DND-41 (cell line): ENCODE measurements around the gene CLCN3.

ENCODE experiments used
- ATAC-seq: fragments of 200-7000 bp; cut with Tn5 transposase; 3 replicates; pipeline ENCODE4 v1.9.1; 2021; ENCODE audit warnings: low read depth; ENCODE audit not compliant: insufficient read depth
- DNase-seq: peaks from one replicate; pipeline ENCODE4 v3.0.0-alpha.2; 2020
- H2AFZ ChIP-seq: 2 replicates; pipeline ENCODE4 v1.6.0; 2012; ENCODE audit warnings: low read depth, low read length
- H3K27ac ChIP-seq: 2 replicates; pipeline ENCODE4 v1.5.1; 2012; ENCODE audit warnings: low read length, inconsistent platforms
- H3K27me3 ChIP-seq: fragments of 200-600 bp; sonication (generic); 2 replicates; pipeline ENCODE4 v1.6.0; 2012; ENCODE audit warnings: low read length, mild to moderate bottlenecking, inconsistent platforms; ENCODE audit not compliant: insufficient read depth, poor library complexity
- H3K36me3 ChIP-seq: 2 replicates; pipeline ENCODE4 v1.5.1; 2012; ENCODE audit warnings: low read length, inconsistent platforms; ENCODE audit not compliant: insufficient read depth
- H3K4me1 ChIP-seq: 2 replicates; pipeline ENCODE4 v1.5.1; 2012; ENCODE audit warnings: mild to moderate bottlenecking, low read length; ENCODE audit not compliant: insufficient read depth
- H3K4me2 ChIP-seq: 2 replicates; pipeline ENCODE4 v1.6.0; 2012; ENCODE audit warnings: mild to moderate bottlenecking, moderate library complexity, low read length, inconsistent platforms; ENCODE audit not compliant: insufficient read depth
- H3K4me3 ChIP-seq, 2 experiments: fragments of 200-600 bp in 1 of 2; shearing (Covaris generic) in 1 of 2; 2 replicates each; pipeline ENCODE4 v1.5.1; 2012 to 2016; ENCODE audit warnings: inconsistent platforms in 2 of 2, low read length in 2 of 2, mild to moderate bottlenecking in 2 of 2, low read depth in 1 of 2, moderate library complexity in 1 of 2
- H3K79me2 ChIP-seq: 2 replicates; pipeline ENCODE4 v1.6.0; 2012; ENCODE audit warnings: low read length, inconsistent platforms; ENCODE audit not compliant: insufficient read depth
- H3K9ac ChIP-seq: 2 replicates; pipeline ENCODE4 v1.6.0; 2012; ENCODE audit warnings: low read depth, mild to moderate bottlenecking, inconsistent platforms, low read length, moderate library complexity
- H3K9me3 ChIP-seq: 2 replicates; pipeline ENCODE4 v1.5.1; 2012; ENCODE audit warnings: low read length, moderate library complexity, mild to moderate bottlenecking, inconsistent platforms; ENCODE audit not compliant: insufficient read depth, severe bottlenecking
- H4K20me1 ChIP-seq: 2 replicates; pipeline ENCODE4 v1.6.0; 2012; ENCODE audit warnings: low read length; ENCODE audit not compliant: insufficient read depth
- EZH2 ChIP-seq: IDR thresholded peaks from 3 replicates; pipeline ENCODE4 v1.6.1; 2012; ENCODE audit warnings: borderline replicate concordance, low read depth, mild to moderate bottlenecking, moderate library complexity, low read length, inconsistent platforms; ENCODE audit not compliant: severe bottlenecking
- TF ChIP-seq, protein P1 (sequence below): IDR thresholded peaks from 2 replicates; pipeline ENCODE4 v1.5.1; 2012; ENCODE audit warnings: borderline replicate concordance, low read length, moderate library complexity, mild to moderate bottlenecking; ENCODE audit not compliant: poor library complexity, severe bottlenecking; ENCODE audit errors: extremely low read depth

Gene CLCN3

DNA sequence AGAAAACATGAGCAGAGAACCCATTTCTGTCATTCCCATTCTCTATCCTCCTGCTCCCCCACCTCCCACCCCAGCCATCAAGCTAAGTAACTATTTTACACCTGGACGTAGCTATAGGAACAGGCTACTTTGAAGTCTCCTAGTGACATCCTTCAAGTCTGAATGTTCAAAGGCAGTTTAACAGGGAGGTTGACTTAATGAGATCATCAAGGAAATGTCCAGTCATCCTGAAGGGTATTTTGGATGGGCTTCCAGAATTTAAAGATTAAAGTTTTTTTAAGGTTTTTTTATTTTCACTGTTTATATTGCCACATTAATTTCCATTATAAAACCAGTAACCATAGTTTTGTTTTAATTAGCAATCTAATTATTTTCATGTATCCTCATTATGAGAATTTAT, 96.3 kb downstream of the CLCN3 start:
- TF ChIP-seq EZH2: no peak
- TF ChIP-seq, protein P1, sequence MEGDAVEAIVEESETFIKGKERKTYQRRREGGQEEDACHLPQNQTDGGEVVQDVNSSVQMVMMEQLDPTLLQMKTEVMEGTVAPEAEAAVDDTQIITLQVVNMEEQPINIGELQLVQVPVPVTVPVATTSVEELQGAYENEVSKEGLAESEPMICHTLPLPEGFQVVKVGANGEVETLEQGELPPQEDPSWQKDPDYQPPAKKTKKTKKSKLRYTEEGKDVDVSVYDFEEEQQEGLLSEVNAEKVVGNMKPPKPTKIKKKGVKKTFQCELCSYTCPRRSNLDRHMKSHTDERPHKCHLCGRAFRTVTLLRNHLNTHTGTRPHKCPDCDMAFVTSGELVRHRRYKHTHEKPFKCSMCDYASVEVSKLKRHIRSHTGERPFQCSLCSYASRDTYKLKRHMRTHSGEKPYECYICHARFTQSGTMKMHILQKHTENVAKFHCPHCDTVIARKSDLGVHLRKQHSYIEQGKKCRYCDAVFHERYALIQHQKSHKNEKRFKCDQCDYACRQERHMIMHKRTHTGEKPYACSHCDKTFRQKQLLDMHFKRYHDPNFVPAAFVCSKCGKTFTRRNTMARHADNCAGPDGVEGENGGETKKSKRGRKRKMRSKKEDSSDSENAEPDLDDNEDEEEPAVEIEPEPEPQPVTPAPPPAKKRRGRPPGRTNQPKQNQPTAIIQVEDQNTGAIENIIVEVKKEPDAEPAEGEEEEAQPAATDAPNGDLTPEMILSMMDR: no peak

DNA sequence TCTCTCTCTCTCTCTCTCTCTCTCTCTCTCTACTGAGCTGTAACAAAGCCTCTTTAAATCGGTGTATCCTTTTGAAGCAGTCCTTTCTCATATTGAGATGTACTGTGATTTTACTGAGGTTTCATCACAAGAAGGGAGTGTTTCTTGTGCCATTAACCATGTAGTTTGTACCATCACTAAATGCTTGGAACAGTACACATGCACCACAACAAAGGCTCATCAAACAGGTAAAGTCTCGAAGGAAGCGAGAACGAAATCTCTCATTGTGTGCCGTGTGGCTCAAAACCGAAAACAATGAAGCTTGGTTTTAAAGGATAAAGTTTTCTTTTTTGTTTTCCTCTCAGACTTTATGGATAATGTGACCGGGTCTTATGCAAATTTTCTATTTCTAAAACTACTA, 100.2 kb downstream of the CLCN3 start:
- no peaks in the 10 kb centered on the region for H3K79me2 ChIP-seq
- H2AFZ ChIP-seq: no peak overlapping the region
- H3K4me2 ChIP-seq: no peak overlapping the region
- no peaks in the 10 kb centered on the region for H3K4me1 ChIP-seq
- H3K27me3 ChIP-seq: no peaks in the 10 kb centered on the region
- H4K20me1 ChIP-seq: no peaks in the 10 kb centered on the region
- H3K4me3 ChIP-seq: no peak overlapping the region
- H3K9ac ChIP-seq: no peak overlapping the region
- no peaks in the 10 kb centered on the region for H3K9me3 ChIP-seq
- ATAC-seq (0 out of 3 replicates have a peak, but pooled peaks have one; percentile 14), DNase-seq (no peak)
- peaks cover 19% of the 10 kb centered on the region for H3K36me3 ChIP-seq
- no peak overlapping the region for H3K27ac ChIP-seq
- TF ChIP-seq, protein P1: no peak
- TF ChIP-seq EZH2: no peak

More for the DNA sequence above, 96.3 kb downstream of the CLCN3 start:
- no peaks in the 10 kb centered on the region for H3K27me3 ChIP-seq
- H3K4me2 ChIP-seq: no peak overlapping the region
- H3K27ac ChIP-seq: no peak overlapping the region
- no peak overlapping the region for H3K4me3 ChIP-seq
- H2AFZ ChIP-seq: no peak overlapping the region
- H3K9ac ChIP-seq: no peak overlapping the region
- no peaks in the 10 kb centered on the region for H4K20me1 ChIP-seq
- DNase-seq (no peak), ATAC-seq (no peak)
- no peaks in the 10 kb centered on the region for H3K79me2 ChIP-seq
- peaks cover 35% of the 10 kb centered on the region for H3K36me3 ChIP-seq
- H3K4me1 ChIP-seq: no peaks in the 10 kb centered on the region
- H3K9me3 ChIP-seq: no peaks in the 10 kb centered on the region

DNA sequence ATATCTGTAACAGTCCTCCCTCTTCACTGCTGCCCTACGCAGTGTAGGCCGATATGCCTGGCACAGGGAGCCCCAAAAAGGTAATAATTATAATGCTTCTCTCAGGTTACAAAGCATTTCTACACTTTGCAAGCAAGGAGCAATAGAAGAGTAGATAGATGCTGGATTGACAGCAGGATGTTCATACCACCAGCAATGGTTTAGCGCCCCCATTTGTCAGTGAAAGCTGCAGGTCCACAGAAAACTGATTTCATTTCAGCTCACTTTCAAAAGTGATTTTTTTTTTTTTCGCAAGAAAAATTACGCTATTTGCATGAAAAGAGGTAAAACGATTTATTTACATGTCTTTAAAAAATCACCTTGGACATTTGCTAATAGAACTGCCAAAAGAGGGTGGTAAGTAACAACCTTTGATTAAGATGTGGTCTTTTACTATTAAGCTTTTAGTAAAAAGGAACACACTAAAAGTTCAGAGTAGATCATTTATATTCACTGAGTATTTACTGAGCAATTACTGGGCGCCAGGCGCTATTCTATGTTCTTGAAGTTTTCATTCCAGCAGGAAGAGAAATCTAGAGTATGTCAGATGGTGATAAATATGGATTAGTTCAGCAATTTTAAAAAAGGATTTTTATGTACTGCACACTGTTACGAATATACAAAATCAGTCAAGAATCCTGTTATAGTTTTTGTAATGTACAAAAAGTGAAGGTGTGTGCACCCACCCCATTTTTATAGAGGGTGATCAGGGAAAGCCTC, 103.0 kb downstream of the CLCN3 start:
- TF ChIP-seq EZH2: no peak
- TF ChIP-seq, protein P1: peak; percentile 48
- Histone ChIP-seq H3K4me1 (no peaks in the 10 kb centered on the region), H3K9ac (no peak overlapping the region), H4K20me1 (no peaks in the 10 kb centered on the region), H3K36me3 (peaks cover 21% of the 10 kb centered on the region), H3K4me3 (no peak overlapping the region), H3K27ac (no peak overlapping the region), H3K4me2 (no peak overlapping the region), H3K27me3 (no peaks in the 10 kb centered on the region), H3K79me2 (no peaks in the 10 kb centered on the region), H2AFZ (no peak overlapping the region), H3K9me3 (no peaks in the 10 kb centered on the region)
- ATAC-seq (peak; percentile 59; the same call in 2 of the 3 replicates), DNase-seq (peak; percentile 18)
